22Rv1 (cell line): ENCODE measurements around the gene TXNRD3.

ENCODE experiments used
- H3K27ac ChIP-seq: fragments of 450-650 bp; 2 replicates; pipeline ENCODE4 v1.5.1; 2017
- ZFX ChIP-seq: fragments of 450-650 bp; IDR thresholded peaks from 2 replicates; pipeline ENCODE4 v1.6.1; 2017; ENCODE audit warnings: antibody characterized with exemption, borderline replicate concordance
- TF ChIP-seq, protein P1 (sequence below): fragments of 450-650 bp; IDR thresholded peaks from 2 replicates; pipeline ENCODE4 v1.5.1; 2017; ENCODE audit warnings: mild to moderate bottlenecking

The TXNRD3 gene

DNA sequence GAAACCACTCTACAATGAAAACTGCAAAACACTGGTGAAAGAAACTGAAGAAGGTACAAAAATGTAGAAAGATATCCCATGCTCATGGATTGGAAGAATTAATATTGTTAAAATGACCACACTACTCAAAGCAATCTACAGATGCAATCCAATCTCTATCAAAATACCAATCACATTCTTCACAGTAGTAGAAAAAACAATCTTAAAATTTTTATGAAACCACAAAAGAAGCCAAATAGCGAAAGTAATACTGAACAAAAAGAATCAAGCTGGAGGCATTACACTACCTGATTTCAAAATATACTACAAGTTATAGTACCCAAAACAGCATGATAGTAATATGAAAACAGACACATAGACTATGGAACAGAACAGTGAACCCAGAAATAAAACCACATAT is 36.9 kb downstream of the TXNRD3 start:
- TF ChIP-seq ZFX = no peak
- TF ChIP-seq, protein P1, sequence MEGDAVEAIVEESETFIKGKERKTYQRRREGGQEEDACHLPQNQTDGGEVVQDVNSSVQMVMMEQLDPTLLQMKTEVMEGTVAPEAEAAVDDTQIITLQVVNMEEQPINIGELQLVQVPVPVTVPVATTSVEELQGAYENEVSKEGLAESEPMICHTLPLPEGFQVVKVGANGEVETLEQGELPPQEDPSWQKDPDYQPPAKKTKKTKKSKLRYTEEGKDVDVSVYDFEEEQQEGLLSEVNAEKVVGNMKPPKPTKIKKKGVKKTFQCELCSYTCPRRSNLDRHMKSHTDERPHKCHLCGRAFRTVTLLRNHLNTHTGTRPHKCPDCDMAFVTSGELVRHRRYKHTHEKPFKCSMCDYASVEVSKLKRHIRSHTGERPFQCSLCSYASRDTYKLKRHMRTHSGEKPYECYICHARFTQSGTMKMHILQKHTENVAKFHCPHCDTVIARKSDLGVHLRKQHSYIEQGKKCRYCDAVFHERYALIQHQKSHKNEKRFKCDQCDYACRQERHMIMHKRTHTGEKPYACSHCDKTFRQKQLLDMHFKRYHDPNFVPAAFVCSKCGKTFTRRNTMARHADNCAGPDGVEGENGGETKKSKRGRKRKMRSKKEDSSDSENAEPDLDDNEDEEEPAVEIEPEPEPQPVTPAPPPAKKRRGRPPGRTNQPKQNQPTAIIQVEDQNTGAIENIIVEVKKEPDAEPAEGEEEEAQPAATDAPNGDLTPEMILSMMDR = no peak
- no peak overlapping the region for H3K27ac ChIP-seq

DNA sequence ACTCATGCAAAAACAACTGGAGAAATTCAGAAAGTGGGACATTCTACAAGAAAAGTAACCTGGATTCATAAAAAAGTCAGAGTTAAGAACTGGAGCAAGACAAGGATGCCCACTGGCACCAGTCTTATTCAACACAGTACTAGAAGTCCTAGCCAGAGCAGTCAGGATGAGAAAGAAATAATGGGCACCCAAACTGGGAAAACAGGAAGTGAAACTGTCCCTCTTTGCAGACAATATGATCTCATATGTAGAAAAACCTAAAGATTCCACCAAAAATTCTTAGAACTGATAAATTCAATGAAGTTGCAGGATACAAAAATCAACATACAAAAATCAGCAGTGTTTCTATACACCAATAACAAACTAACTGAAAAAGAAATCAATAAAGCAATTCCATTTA is 37.4 kb downstream of the TXNRD3 start:
- H3K27ac ChIP-seq = no peak overlapping the region
- TF ChIP-seq ZFX = no peak
- TF ChIP-seq, protein P1 = no peak

DNA sequence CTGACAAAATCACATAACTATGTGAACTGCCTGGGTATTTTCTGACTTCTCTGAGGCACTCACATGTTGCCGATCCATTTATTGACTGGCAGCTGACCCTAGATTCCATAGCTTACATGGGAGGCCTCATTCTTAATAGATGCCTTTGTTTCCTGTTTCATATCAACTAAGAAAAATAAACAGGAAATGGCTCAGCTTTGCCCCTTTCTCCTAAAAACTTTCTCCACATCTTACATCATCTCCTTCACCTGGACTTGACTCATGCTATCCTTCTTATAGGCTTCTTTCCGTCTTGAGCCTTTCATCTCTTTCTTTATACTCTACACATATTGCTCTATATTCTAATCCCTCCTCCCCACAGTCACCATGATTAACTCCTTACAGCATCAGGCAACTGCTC is 38.0 kb downstream of the TXNRD3 start:
- H3K27ac ChIP-seq = no peak overlapping the region
- no peak for TF ChIP-seq ZFX
- TF ChIP-seq, protein P1 = no peak

DNA sequence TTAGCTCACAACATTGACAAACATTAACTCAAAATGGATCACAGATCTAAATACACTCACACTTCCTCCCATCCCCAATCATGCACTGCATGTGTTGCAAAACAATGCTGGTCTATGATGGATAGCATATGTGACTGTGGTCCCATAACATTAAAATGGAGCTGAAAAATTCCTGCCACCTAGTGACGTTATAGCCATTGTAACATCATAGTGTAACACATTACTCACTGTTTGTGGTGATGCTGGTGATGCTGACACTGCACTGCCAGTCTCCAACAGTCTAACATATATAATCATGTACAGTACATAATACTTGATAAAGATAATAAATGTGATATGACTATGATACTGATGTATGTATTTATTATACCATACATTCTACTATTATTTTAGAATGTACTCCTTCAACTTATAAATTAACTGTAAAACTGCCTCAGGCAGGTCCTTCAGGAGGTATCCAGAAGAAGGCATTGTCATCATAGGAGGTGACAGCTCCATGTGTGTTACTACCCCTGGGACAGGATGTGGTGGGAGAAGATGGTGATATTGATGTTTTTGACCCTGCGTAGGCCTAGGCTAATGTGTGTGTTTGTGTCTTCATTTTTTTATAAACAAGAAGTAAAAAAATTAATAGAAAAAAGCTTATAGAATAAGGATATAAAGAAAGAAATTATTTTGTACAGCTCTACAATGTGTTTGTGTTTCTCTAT is 41.3 kb downstream of the TXNRD3 start:
- TF ChIP-seq, protein P1 = no peak
- no peak for TF ChIP-seq ZFX
- H3K27ac ChIP-seq = no peak overlapping the region

DNA sequence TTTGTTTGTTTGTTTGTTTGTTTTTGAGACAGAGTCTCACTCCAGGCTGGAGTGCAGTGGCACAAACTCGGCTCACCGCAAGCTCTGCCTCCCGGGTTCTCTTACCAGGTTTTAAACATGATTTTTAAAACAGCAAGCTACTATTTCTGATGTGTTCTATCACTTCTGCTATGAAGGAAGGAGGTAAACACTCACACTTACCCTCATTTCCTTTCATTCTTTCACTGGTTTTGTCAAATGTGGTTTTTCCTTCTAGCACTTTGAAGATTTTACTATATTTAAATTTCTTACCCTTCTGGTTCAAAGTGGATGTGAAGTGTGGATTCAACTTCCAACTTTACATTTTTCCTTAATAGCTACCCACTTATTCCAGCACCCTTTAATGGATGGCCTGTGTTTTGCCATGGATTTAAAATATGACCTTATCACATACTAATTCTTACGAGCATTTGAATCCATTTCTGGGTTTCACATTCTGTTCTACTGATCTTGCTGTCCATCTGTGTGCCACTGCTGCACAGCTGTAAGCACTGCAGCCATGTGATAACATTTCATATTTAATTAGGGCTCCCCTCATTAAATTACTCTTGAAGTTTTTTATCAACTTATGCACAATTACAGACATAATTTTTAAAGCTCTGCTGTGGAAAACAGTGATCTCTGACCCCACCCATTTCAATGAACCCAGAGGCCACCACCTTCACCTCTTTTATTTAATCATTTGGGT is 42.3 kb downstream of the TXNRD3 start:
- TF ChIP-seq ZFX = no peak
- TF ChIP-seq, protein P1 = no peak
- no peak overlapping the region for H3K27ac ChIP-seq

DNA sequence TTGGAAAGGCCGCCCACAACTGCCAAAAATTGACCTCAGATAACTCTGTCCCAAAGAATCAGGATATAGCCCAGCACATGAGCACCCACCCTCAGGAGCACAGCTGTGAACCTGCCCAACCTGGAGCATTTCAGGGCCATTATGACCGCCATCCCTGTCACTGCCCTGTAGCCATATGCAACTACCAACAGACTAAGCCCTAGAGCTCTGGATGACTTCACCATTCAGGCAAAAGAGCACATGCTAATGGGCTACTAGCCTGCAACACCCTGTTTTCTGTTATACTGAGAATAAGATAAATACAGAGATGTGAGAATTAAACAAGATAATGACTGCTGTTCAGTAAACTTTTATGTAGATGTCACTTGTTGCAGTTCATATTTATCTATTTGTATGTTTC is 45.0 kb downstream of the TXNRD3 start:
- H3K27ac ChIP-seq = no peak overlapping the region
- TF ChIP-seq ZFX = no peak
- TF ChIP-seq, protein P1 = no peak

DNA sequence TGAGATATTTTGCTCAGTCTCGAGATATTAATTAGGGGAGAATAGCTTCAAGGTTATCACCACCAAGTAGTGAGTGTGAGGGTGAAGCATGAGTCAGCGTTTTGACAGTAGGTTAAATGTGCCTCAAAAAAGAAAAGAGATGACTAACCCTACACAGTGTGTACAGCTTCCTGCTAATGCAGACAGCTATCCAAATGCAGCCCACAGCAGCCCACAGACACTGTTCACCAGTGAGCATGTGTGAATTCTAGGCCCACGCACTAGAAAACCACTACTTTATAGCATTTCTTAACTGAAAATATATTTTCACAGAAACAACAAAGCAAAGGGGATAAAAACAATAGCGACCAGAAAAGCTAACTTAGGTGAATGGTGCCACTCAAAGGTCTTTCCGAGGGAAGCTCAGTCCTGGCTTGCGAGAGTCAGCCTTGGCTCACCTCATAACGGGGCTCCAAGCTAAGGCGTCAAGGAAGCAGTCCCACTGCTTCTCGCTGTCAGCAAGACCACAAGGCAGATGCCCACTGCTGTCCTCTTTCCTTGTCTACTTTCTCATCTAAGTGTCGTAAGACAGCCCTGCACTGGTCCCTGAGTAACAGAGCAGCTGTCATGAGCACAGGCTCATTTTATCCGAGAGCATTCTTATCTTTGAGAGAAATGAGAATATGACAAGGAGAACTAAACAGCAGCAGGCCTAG is 47.6 kb downstream of the TXNRD3 start:
- TF ChIP-seq ZFX = no peak
- TF ChIP-seq, protein P1 = no peak
- no peak overlapping the region for H3K27ac ChIP-seq
